PFSK-1 (cell line): ENCODE results near the gene INPP5A.

ENCODE experiments used
- FOXP2 ChIP-seq: optimal IDR thresholded peaks from 2 replicates; pipeline ENCODE3; 2011; ENCODE audit warnings: borderline replicate concordance, control low read depth, inconsistent platforms; ENCODE audit not compliant: insufficient read depth; ENCODE audit errors: extremely low read length, extremely low read depth
- POLR2AphosphoS5 ChIP-seq: IDR thresholded peaks from 2 replicates; pipeline ENCODE4 v1.6.1; 2012; ENCODE audit warnings: low read depth, mild to moderate bottlenecking, control low read depth, low read length, moderate library complexity
- SIN3A ChIP-seq: IDR thresholded peaks from 2 replicates; pipeline ENCODE4 v1.6.1; 2012; ENCODE audit warnings: mild to moderate bottlenecking, low read length, moderate library complexity, borderline replicate concordance; ENCODE audit not compliant: insufficient read depth
- TAF1 ChIP-seq: IDR thresholded peaks from 2 replicates; pipeline ENCODE4 v1.6.1; 2012; ENCODE audit warnings: low read length, control low read depth, borderline replicate concordance; ENCODE audit not compliant: insufficient read depth
- TF ChIP-seq, protein P1 (sequence below), 2 experiments: IDR thresholded peaks; 2 replicates each; pipeline versions ENCODE4 v1.6.1 to v1.8.0; 2011 to 2012; ENCODE audit warnings: low read depth in 2 of 2, low read length in 2 of 2, control low read depth in 1 of 2, inconsistent platforms in 1 of 2, mild to moderate bottlenecking in 1 of 2, moderate library complexity in 1 of 2; ENCODE audit not compliant: insufficient read depth in 1 of 2

Gene INPP5A

DNA sequence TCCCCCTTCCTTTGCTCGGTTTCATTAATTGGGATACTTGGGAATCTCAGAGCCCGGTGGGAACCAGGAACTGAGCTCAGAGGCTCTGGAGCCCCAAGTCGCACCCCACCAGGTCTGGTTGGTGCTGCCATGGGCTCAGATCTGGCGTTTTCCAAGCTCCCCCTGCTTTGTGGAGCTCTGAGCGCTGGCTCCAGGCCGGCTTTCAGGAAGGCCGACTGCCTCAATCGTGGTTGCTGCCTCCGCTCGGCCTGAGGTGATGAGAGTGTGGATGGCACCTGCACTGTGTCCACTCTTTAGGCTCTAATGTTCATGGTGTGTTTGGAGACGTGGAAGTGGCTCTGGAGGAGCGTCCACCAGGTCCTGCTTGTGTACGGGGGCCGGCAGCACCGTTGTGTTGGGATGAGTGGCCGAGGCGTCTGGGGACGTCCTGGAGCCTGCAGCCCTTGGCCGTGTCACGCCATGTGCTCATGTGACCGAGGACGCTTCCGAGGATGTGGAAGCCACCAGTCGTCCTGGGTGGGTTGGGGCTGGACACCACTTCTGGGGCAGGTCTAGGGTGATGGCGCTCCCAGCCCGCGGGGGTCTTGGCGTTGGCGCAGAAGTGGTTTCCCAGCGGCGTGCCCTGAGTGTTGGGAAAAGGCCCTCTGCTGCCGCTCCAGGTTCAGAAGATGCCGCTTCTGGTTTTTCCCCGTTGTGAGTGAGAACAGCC is 8.2 kb downstream of the INPP5A start:
- no peak for TF ChIP-seq FOXP2
- TF ChIP-seq SIN3A, result no peak
- TF ChIP-seq POLR2AphosphoS5, result no peak
- TF ChIP-seq, protein P1, sequence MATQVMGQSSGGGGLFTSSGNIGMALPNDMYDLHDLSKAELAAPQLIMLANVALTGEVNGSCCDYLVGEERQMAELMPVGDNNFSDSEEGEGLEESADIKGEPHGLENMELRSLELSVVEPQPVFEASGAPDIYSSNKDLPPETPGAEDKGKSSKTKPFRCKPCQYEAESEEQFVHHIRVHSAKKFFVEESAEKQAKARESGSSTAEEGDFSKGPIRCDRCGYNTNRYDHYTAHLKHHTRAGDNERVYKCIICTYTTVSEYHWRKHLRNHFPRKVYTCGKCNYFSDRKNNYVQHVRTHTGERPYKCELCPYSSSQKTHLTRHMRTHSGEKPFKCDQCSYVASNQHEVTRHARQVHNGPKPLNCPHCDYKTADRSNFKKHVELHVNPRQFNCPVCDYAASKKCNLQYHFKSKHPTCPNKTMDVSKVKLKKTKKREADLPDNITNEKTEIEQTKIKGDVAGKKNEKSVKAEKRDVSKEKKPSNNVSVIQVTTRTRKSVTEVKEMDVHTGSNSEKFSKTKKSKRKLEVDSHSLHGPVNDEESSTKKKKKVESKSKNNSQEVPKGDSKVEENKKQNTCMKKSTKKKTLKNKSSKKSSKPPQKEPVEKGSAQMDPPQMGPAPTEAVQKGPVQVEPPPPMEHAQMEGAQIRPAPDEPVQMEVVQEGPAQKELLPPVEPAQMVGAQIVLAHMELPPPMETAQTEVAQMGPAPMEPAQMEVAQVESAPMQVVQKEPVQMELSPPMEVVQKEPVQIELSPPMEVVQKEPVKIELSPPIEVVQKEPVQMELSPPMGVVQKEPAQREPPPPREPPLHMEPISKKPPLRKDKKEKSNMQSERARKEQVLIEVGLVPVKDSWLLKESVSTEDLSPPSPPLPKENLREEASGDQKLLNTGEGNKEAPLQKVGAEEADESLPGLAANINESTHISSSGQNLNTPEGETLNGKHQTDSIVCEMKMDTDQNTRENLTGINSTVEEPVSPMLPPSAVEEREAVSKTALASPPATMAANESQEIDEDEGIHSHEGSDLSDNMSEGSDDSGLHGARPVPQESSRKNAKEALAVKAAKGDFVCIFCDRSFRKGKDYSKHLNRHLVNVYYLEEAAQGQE (IDR thresholded peaks at IDR 0.05; ENCODE audit: insufficient read depth in 1 of 2, low read depth in 2 of 2, low read length in 2 of 2), result no peak
- no peak for TF ChIP-seq TAF1

DNA sequence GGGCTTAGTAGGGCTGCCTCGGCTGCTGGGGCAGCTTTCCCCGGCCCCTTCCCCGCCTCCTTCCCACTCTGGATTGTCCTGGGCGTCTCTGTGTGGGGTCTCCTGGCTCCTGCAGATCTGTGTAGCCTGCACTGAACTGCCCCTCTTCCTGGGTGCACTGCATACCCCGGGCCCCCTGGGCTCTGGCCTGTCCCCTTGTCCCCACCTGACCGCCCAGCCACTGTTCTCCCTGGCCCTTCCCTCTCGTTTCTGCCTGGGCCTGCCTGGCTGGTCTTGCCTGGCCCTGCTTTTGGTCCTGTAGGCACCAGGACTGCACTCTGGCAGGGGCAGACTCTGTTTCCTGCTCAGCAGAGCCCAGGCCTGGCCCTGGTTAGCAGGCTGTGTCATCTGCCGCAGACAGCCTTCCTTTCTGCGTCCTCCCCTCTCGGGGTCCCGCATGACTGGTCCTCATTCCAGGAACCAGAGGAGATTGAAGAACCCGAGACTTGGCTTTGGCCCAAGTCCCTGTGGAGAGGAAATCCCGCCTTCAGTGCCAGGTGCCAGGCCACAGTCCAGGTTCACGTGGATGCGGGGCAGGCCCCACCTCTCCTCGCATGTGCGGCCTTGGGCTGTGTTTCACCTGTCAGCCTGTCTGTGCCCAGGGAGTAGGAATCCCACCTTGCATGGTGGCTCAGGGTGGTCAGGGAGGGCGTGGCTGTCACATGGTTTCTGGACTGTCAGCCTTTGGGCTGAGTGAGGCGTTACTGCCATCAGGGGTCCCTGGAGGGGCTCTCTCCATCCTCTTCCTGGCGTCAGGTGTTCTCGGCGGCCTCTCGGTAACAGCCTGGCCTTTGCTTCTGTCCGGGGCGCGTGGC is 9.2 kb downstream of the INPP5A start:
- no peak for TF ChIP-seq POLR2AphosphoS5
- TF ChIP-seq FOXP2, result no peak
- TF ChIP-seq, protein P1 (IDR thresholded peaks at IDR 0.05; ENCODE audit: insufficient read depth in 1 of 2, low read depth in 2 of 2, low read length in 2 of 2), result no peak
- TF ChIP-seq SIN3A, result no peak
- TF ChIP-seq TAF1, result no peak

DNA sequence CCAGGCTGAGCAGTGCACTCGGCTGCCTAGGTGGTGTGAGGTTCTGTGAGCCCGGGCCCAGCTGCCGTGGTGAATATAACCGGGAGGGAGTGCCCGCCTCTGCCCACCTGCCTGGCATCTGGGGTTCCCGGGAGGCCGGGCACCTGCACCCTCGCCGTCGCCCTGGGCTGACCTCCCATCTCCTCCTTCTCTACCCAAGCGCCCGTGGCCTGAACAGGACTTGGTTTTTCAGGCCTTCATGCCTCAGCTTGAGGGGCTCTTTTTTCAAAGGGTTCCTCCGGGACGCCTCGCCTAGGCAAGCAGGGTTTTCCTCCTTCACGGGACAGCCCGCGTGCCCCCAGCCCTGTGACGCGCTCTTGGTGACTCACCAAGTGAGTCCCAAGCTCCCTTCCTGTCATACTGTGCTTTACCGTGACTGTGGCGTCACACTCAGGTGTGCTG is 9.9 kb downstream of the INPP5A start:
- TF ChIP-seq, protein P1 (IDR thresholded peaks at IDR 0.05; ENCODE audit: insufficient read depth in 1 of 2, low read depth in 2 of 2, low read length in 2 of 2), result no peak
- no peak for TF ChIP-seq SIN3A
- TF ChIP-seq FOXP2, result no peak
- no peak for TF ChIP-seq TAF1
- TF ChIP-seq POLR2AphosphoS5, result no peak

DNA sequence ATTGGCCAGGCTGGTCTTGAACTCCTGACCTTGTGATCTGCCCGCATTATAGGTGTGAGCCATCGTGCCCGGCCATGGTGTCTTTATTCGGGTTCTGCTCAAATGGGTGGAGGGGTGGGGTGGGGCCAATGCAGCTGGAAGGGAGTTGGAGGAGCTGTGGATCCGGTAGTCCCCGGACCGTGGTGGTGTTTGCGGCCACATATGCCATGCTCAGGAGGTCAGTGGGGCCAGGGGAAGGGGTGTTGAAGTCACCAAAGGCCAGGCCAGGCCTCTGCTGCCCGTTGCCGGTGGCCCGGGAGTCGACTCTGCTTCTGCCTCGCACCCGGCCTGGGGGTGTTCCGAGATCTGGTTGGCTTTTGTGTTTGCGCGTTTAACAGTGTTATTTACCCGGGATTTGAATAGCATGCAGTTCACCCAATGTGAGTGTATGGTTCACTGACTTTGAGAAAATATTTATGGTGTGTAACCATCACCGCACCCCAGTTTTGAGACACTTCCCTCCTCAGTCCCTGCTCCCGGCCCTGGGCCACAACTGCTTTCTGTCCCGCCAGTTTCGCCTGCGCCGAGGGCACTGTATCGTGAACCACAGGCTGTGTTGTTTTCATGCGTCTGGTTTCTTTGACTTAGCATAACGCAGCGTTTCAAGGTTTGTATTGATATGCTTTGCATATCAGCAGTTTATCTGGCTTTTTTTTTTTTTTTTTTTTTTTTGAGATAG is 10.7 kb downstream of the INPP5A start:
- no peak for TF ChIP-seq TAF1
- no peak for TF ChIP-seq FOXP2
- TF ChIP-seq, protein P1 (IDR thresholded peaks at IDR 0.05; ENCODE audit: insufficient read depth in 1 of 2, low read depth in 2 of 2, low read length in 2 of 2), result no peak
- TF ChIP-seq POLR2AphosphoS5, result no peak
- no peak for TF ChIP-seq SIN3A
